ENCODE data around the gene FAM13C. TPM values are rescaled to one million over a fixed set of nuclear protein-coding genes. Genes with fewer than 3 reads are reported as not detected.
A peak's percentile ranks its signal among the peaks of the same experiment; 100 is the strongest.

The FAM13C gene
- total and polyA plus RNA-seq, 2 experiments from 2014 or later, result 7.2 to 13.4 TPM

GRCh38 chr10:59312247-59312646 lies 50.1 kb downstream of the FAM13C start:
- no peak for DNase-seq (ENCODE audit: low read depth in 1 of 2, low spot score in 1 of 2)
- no peaks in the 10 kb centered on the region for H3K36me3 ChIP-seq
- TF ChIP-seq CTCF (IDR thresholded peaks at IDR 0.05; ENCODE audit: low read depth, low read length), result no peak
- H3K4me1 ChIP-seq (ENCODE audit: low read depth), result peaks cover 2% of the 10 kb centered on the region
- H3K9me3 ChIP-seq (ENCODE audit: low read depth), result no peaks in the 10 kb centered on the region
- H3K4me3 ChIP-seq, result no peak overlapping the region
- H3K27ac ChIP-seq, result no peak overlapping the region
- no peaks in the 10 kb centered on the region for H3K27me3 ChIP-seq

GRCh38 chr10:59311025-59311424 lies 51.3 kb downstream of the FAM13C start:
- Histone ChIP-seq H3K36me3 (no peaks in the 10 kb centered on the region), H3K27me3 (no peaks in the 10 kb centered on the region), H3K9me3 (ENCODE audit: low read depth) (no peaks in the 10 kb centered on the region), H3K4me1 (ENCODE audit: low read depth) (peaks cover 2% of the 10 kb centered on the region), H3K4me3 (no peak overlapping the region), H3K27ac (no peak overlapping the region)
- TF ChIP-seq CTCF (IDR thresholded peaks at IDR 0.05; ENCODE audit: low read depth, low read length), result no peak
- no peak for DNase-seq (ENCODE audit: low read depth in 1 of 2, low spot score in 1 of 2)

GRCh38 chr10:59310324-59310914 lies 51.9 kb downstream of the FAM13C start:
- no peak for TF ChIP-seq CTCF (IDR thresholded peaks at IDR 0.05; ENCODE audit: low read depth, low read length)
- no peak overlapping the region for H3K4me3 ChIP-seq
- H3K9me3 ChIP-seq (ENCODE audit: low read depth), result no peaks in the 10 kb centered on the region
- no peak for DNase-seq (ENCODE audit: low read depth in 1 of 2, low spot score in 1 of 2)
- H3K27me3 ChIP-seq, result no peaks in the 10 kb centered on the region
- no peak overlapping the region for H3K27ac ChIP-seq
- H3K36me3 ChIP-seq, result no peaks in the 10 kb centered on the region
- H3K4me1 ChIP-seq (ENCODE audit: low read depth), result peaks cover 2% of the 10 kb centered on the region

- no peak for DNase-seq (ENCODE audit: low read depth in 1 of 2, low spot score in 1 of 2)
- Histone ChIP-seq H3K4me1 (ENCODE audit: low read depth) (no peaks in the 10 kb centered on the region), H3K4me3 (no peak overlapping the region), H3K27ac (no peak overlapping the region), H3K9me3 (ENCODE audit: low read depth) (no peaks in the 10 kb centered on the region), H3K27me3 (no peaks in the 10 kb centered on the region), H3K36me3 (no peaks in the 10 kb centered on the region)
- TF ChIP-seq CTCF (IDR thresholded peaks at IDR 0.05; ENCODE audit: low read depth, low read length), result no peak
Observed at GRCh38 chr10:59304521-59305097, 57.7 kb downstream of the FAM13C start.

GRCh38 chr10:59303018-59303417 lies 59.3 kb downstream of the FAM13C start:
- DNase-seq (ENCODE audit: low read depth in 1 of 2, low spot score in 1 of 2), result peak in 1 of 2 donors; percentile 8
- no peak overlapping the region for H3K4me3 ChIP-seq
- TF ChIP-seq CTCF (IDR thresholded peaks at IDR 0.05; ENCODE audit: low read depth, low read length), result no peak
- H3K36me3 ChIP-seq, result no peaks in the 10 kb centered on the region
- H3K4me1 ChIP-seq (ENCODE audit: low read depth), result no peaks in the 10 kb centered on the region
- no peak overlapping the region for H3K27ac ChIP-seq
- H3K9me3 ChIP-seq (ENCODE audit: low read depth), result no peaks in the 10 kb centered on the region
- H3K27me3 ChIP-seq, result no peaks in the 10 kb centered on the region
